HG03521 (cell line): Measurements from ENCODE around the gene DNAI4.
A peak's percentile ranks its signal among the peaks of the same experiment; 100 is the strongest.
"Not testable (repeated sequence)": the region's sequence is repeated elsewhere in the genome, so short reads cannot be mapped to it uniquely, and the experiment has no call there.

Experiments used
- ATAC-seq: cut with Tn5 transposase; IDR thresholded peaks from one replicate; pipeline ENCODE4 v1.9.1; 2021; ENCODE audit warnings: mild to moderate bottlenecking, moderate library complexity; ENCODE audit not compliant: unreplicated experiment

DNAI4 gene

GRCh38 chr1:66929999-66930822, 5.6 kb upstream of the DNAI4 start:
- ATAC-seq = peak; percentile 70

DNA sequence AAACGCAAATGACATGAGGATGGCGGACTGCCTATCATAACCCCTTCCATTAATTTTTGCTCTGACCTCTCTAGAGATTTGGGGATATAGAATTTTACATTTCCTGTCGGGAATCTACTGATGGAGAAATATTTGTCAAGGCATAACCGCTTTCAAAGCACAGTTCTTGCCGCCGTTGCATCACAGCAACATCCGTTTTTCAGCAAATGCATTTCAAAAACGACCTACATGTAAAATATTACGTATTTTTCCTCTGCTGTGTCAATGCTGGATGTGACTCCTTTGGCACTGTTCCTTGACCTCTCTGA, 5.0 kb upstream of the DNAI4 start:
- ATAC-seq = no peak

- ATAC-seq = no peak
Observed at GRCh38 chr1:66929146-66929688, 4.6 kb upstream of the DNAI4 start.

GRCh38 chr1:66927528-66927927, 2.9 kb upstream of the DNAI4 start:
- ATAC-seq = no peak

GRCh38 chr1:66925944-66926343, 1.3 kb upstream of the DNAI4 start:
- ATAC-seq = no peak

DNA sequence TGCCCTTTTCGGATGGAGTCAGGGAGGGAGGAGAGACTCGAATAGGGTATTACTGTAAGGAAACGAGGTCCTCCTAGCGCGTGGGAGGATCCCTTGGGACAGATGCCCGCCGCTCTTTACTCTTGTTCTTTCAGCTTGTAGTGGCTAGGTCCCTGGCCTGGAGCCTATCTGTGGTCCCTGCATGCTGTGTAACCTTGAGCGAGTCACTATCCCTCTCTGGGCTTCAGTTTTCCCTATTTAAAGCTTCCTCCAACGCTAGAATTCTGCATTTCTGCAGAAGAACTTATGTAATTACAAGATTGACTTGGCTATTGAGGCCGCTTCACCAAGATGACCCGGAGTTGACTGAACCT, 878 bp upstream of the DNAI4 start:
- ATAC-seq = no peak

- ATAC-seq = no peak
Observed at GRCh38 chr1:66920543-66920942, 4.1 kb downstream of the DNAI4 start.

DNA sequence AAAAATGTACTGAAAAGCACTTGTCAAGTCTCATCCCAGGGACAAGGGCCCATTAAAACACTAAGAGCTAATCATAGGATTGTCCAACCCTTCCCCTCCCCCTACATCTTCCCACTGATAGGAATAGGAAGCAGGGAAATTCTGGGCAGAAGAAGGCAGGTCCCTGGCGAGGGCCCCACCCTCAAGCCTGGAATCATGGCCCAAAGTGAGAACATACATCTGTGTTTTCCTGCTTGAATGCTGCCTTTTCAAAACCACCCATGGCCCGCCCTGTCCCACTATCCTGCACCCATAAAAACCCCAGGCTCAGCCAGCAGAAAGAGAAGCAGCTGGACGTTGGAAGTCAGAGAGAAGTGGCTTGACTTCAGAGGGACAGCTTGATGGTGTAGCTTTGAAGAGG, 4.8 kb downstream of the DNAI4 start:
- no peak for ATAC-seq

DNA sequence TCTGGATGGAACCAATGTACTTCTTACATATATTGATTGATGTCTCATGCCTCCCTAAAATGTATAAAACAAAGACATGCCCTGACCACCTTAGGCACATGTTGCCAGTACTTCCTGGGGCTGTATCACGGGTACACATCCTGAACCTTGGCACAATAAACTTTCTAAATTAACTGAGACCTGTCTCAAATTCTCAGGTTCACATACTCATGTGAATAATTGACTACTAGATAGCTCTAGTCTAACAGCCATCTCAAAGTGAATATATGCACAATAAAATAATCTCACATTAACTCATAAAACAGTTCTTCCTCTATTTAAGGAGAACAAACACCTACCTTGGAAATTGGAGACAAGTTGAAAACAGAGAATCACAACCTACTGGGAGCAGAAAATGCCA, 5.6 kb downstream of the DNAI4 start:
- no peak for ATAC-seq

- no peak for ATAC-seq
Observed at GRCh38 chr1:66917476-66917875, 7.2 kb downstream of the DNAI4 start.

DNA sequence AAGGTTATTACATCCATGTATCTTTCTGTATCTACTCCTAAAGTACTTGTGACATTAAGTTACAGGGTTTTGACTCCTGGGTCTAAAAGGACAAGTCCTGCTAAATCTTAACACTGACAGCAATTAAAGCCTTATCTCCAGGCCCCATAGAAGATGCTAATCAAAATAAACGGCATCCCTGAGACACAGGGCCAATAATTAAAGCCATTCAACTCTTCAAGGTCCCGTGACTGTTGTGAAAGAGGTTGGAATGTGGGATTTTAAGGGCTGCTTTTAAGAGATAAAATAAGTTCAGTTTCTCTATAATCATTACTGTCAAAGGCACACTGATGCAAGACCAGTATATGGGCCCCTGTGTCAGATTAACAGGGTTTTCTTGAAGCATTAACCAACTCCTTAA, 8.3 kb downstream of the DNAI4 start:
- ATAC-seq = no peak

DNA sequence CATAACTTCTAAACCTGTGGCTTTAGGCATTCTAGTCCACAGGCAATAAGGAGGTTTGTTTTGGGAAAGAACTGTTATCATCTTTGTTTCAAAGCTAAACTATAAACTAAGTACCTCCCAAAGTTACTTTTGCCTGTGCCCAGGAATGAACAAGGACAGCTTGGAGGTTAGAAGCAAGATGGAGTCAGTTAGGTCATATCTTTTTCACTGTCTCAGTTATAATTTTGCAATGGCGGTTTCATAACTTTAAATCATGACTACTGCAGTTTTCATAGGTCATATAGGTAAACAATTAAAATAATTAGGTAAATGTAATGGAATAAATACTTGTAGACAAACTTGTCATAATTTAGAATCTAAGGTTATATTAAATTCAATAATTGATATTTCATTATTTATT, 9.5 kb downstream of the DNAI4 start:
- ATAC-seq = not testable (repeated sequence)

DNA sequence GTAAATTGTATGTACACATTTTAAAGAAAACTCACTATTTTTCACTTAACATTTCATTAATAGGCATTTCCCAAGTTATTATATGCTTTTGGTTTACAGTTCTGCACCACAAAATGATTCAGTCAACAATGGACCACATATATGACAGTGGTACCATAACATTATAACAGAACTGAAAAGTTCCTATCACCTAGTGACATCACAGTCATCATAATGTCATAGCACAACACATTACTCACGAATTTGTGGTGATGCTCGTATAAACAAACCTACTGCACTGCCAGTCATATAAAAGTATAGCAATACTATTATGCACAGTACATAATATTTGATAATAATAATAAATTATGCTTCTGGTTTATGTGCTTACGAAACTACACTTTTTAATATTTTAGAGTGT, 30.9 kb downstream of the DNAI4 start:
- no peak for ATAC-seq

DNA sequence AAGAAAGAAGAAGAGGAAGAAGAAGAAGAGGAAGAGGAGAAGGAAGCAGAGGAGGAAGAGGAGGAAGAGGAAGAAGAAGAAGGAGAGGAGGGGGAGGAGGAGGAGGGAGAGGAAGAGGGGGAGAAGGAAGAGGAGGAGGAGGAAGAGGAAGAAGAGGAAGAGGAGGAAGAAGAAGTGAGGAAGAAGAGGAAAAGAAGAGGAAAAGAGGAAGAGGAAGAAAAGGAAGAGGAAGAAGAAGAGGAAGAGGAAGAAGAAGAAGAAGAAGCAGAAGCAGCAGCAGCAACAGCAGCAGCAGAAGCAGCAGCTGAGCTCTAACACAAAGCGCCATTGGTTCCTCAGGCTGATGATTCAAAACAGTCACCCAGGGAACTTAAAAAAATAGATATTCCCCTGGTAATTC, 34.0 kb downstream of the DNAI4 start:
- no peak for ATAC-seq

- ATAC-seq = no peak
Observed at GRCh38 chr1:66889030-66889429, 35.6 kb downstream of the DNAI4 start.

DNA sequence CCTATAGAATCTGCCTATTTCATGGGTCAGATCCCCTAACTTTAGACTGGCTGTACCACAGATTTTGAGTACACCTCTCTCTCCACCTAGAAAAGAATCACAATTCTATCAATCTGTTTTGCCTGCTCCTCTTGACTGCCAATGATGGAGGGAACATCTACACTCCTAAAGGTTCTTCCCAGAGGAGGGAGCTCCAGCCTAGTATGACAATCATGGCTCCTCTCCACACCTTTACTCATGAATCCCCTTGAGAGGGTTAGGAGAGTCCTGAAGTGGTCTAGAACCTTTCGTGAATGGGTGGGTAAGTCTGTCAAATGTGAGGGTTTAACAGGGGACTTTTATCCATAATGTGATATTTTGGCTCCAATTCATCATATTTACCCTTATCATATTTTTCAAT, 48.0 kb downstream of the DNAI4 start:
- no peak for ATAC-seq

GRCh38 chr1:66873111-66873510, 51.5 kb downstream of the DNAI4 start:
- no peak for ATAC-seq

DNA sequence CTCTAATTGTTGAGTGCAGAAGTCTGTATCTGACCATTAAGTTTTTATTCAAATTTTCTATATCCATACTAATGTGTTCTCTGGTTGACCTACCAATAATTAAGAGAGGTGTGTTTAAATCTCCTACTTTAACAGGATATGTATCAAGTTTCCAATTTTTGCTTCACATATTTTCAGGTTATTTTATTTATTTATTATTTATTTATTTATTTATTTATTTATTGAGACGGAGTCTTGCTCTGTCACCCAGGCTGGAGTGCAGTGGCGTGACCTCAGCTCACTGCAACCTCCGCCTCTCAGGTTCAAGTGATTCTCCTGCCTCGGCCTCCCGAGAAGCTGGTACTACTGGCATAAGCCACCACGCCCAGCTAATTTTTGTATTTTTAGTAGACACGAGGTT, 52.6 kb downstream of the DNAI4 start:
- not testable (repeated sequence) for ATAC-seq

DNA sequence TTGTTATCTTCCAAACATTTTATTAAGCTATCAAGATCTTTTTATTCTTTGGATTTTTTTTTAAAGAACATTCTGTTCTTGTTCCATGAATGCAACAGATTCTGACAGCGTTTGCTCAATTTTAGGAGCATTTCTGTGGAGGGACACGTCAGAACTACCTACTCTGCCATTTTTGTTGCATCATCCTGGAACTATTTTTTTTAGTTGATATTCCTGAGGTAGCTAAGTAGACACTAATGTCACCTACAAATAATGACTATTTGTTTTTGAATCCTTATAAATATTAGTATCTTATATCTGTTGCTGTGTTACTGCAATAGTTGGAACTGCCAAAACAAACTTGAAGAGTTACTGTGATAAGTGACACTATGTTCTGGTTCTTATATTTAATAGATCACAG, 57.2 kb downstream of the DNAI4 start:
- no peak for ATAC-seq

DNA sequence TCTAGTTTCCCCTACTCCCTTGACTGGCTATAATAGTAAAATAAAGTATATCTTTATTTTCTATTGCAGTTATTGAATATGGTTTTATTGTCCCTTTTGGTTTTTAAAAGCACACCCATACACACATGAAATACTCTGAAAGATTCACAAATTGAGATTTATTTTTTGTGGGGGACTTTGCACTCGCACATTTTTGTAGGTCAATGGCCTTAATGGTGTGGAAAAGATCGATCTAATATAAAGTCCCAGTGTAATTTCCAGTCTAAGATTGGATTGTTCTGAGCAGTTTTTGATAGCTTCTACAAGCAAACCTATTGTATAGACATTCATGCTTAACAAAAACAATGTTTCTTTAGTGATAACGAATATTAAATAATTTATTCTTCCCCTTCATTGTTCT, 64.1 kb downstream of the DNAI4 start:
- no peak for ATAC-seq

GRCh38 chr1:66853379-66853778, 71.3 kb downstream of the DNAI4 start:
- ATAC-seq = no peak

- ATAC-seq = peak; percentile 58
Observed at GRCh38 chr1:66852870-66853269, 71.8 kb downstream of the DNAI4 start.

- no peak for ATAC-seq
Observed at GRCh38 chr1:66850989-66851388, 73.7 kb downstream of the DNAI4 start.
